Esophagus squamous epithelium (tissue), 5 donors: ENCODE results near the gene C12orf42. TPM values are rescaled to one million over a fixed set of nuclear protein-coding genes. Genes with fewer than 3 reads are reported as not detected.

Experiments
- DNase-seq: peaks from one replicate; lab custom pipeline; 2025; lab: John Stamatoyannopoulos, UW
- H3K27ac ChIP-seq, 4 donors: fragments of 200-600 bp; sonication (generic); one replicate each; pipeline ENCODE4 v1.5.1; 2016 to 2019; ENCODE audit warnings: mild to moderate bottlenecking in 1 of 4
- H3K27me3 ChIP-seq, 4 donors: fragments of 200-600 bp; sonication (generic); 1 replicate in 3 of 4; 2 replicates in 1 of 4; pipeline versions ENCODE4 v1.5.1 to v1.6.0; 2017 to 2021; ENCODE audit warnings: antibody characterized with exemption in 1 of 4
- H3K36me3 ChIP-seq, 3 donors: fragments of 200-600 bp; sonication (generic); one replicate each; pipeline ENCODE4 v1.5.1; 2016 to 2019
- H3K4me1 ChIP-seq, 3 donors: fragments of 200-600 bp; sonication (generic); one replicate each; pipeline ENCODE4 v1.5.1; 2017 to 2019
- H3K4me3 ChIP-seq, 4 donors: fragments of 200-600 bp; sonication (generic); 1 replicate in 3 of 4; 2 replicates in 1 of 4; pipeline ENCODE4 v1.5.1; 2016 to 2019; ENCODE audit warnings: mild to moderate bottlenecking in 2 of 4, moderate library complexity in 1 of 4
- H3K9me3 ChIP-seq, 3 donors: fragments of 200-600 bp; sonication (generic); one replicate each; pipeline ENCODE4 v1.5.1; 2016 to 2019
- CTCF ChIP-seq, 6 experiments: fragments of 450-650 bp in 4 of 6; fragments of 200-600 bp in 2 of 6; sonication (generic) in 2 of 6; IDR thresholded peaks; one replicate each; pipeline ENCODE4 v1.5.1; 2016 to 2019; ENCODE audit warnings: antibody characterized with exemption in 6 of 6, mild to moderate bottlenecking in 4 of 6, moderate library complexity in 4 of 6
- POLR2A ChIP-seq, 4 donors: fragments of 450-650 bp; IDR thresholded peaks; one replicate each; pipeline ENCODE4 v1.6.1; 2017; ENCODE audit warnings: antibody characterized with exemption in 4 of 4, mild to moderate bottlenecking in 4 of 4, moderate library complexity in 3 of 4
- WGBS, 2 donors: methylation state at CpG; one replicate each; pipeline ENCODE4 v1.1.5; 2018; 5-methylcytosine and 5-hydroxymethylcytosine counted together
- intact Hi-C: fragments of 100-400 bp; cut with DNase I; formaldehyde crosslinking; loops from one replicate; pipeline ENCODE4 v1.15.0; 2022
- total RNA-seq, 4 donors: library from RNA; depleted of rRNA; stranded (reverse); fragments of >200 nt; gene quantifications; one replicate each; pipeline ENCODE4 v1.1.0, GENCODE V29; 2016
- donor health status: DM: yes; HTN: yes; CAD: no.

The C12orf42 gene
- total RNA-seq = not detected

GRCh38 chr12:103495469-103496456, at the start of gene C12orf42:
TSS of gene C12orf42 (minus strand) at chr12:103495968. CDS start at chr12:103478426, 17,542 bp downstream.
- intact Hi-C loops = no loop called here
- WGBS, 2 donors = 1 to 6% methylated on average over 8 to 13 of the region's 77 CpGs
- Histone ChIP-seq H3K27ac (no peak within 1 kb of the TSS), H3K27me3 (peaks cover 0 to 57% (median 11%) of the 10 kb centered on the region in 4 donors), H3K9me3 (no peaks in the 10 kb centered on the region), H3K36me3 (no peaks in the 10 kb centered on the region), H3K4me1 (peaks cover 0 to 18% (median 9%) of the 10 kb centered on the region in 3 donors), H3K4me3 (peak within 1 kb of the TSS; percentile 25 to 66 (median 43))
- TF ChIP-seq POLR2A (IDR thresholded peaks at IDR 0.05) (no peak), CTCF (IDR thresholded peaks at IDR 0.05) (peak in 4 of 6 experiments; percentile 12 to 64 (median 38))
- DNase-seq = peak; percentile 23

GRCh38 chr12:103542078-103542477, 46.3 kb upstream of the C12orf42 start:
- Histone ChIP-seq H3K9me3 (no peaks in the 10 kb centered on the region), H3K4me3 (no peak overlapping the region), H3K36me3 (no peaks in the 10 kb centered on the region), H3K27me3 (peaks cover 0 to 6% (median 0%) of the 10 kb centered on the region in 4 donors), H3K4me1 (no peaks in the 10 kb centered on the region), H3K27ac (no peak overlapping the region)
- TF ChIP-seq CTCF (IDR thresholded peaks at IDR 0.05) (no peak), POLR2A (IDR thresholded peaks at IDR 0.05) (no peak)
- intact Hi-C loops = loop anchor here (10.0 kb wide), 1 partner anchor 597 kb away; no protein-coding TSS in a partner anchor
- no peak for DNase-seq
- 87 to 89% methylated on average over 3 of the region's 3 CpGs for WGBS, 2 donors

- WGBS, 2 donors = 44 to 65% methylated on average over 3 of the region's 3 CpGs
- Histone ChIP-seq H3K27ac (no peak overlapping the region), H3K4me1 (no peaks in the 10 kb centered on the region), H3K27me3 (no peaks in the 10 kb centered on the region), H3K36me3 (no peaks in the 10 kb centered on the region), H3K4me3 (no peak overlapping the region), H3K9me3 (no peaks in the 10 kb centered on the region)
- DNase-seq = no peak
- intact Hi-C loops = loop anchor here (10.0 kb wide), 1 partner anchor 596 kb away; no protein-coding TSS in a partner anchor
- no peak for TF ChIP-seq POLR2A (IDR thresholded peaks at IDR 0.05)
- TF ChIP-seq CTCF (IDR thresholded peaks at IDR 0.05) = no peak
Measured at GRCh38 chr12:103540319-103540718, 44.6 kb upstream of the C12orf42 start.

- TF ChIP-seq CTCF (IDR thresholded peaks at IDR 0.05) = no peak
- TF ChIP-seq POLR2A (IDR thresholded peaks at IDR 0.05) = no peak
- Histone ChIP-seq H3K4me1 (no peaks in the 10 kb centered on the region), H3K36me3 (no peaks in the 10 kb centered on the region), H3K9me3 (no peaks in the 10 kb centered on the region), H3K4me3 (no peak overlapping the region), H3K27ac (no peak overlapping the region), H3K27me3 (peaks cover 0 to under 1% (median 0%) of the 10 kb centered on the region in 4 donors)
- WGBS, 2 donors = 41 to 45% methylated on average over 1 of the region's 1 CpG
- no peak for DNase-seq
- intact Hi-C loops = no loop called here
Measured at GRCh38 chr12:103538397-103538796, 42.6 kb upstream of the C12orf42 start.
